T follicular helper cell (primary cell): ENCODE data around the gene CEP104.

Experiments used
- DNase-seq: peaks from one replicate; pipeline ENCODE4 v3.0.0-alpha.2; 2020; ENCODE audit warnings: low read depth

The CEP104 gene

GRCh38 chr1:3868464-3869006, 11.5 kb upstream of the CEP104 start:
- no peak for DNase-seq

- no peak for DNase-seq
Measured at GRCh38 chr1:3865606-3866160, 8.7 kb upstream of the CEP104 start.

- DNase-seq = no peak
Measured at GRCh38 chr1:3864884-3865283, 7.9 kb upstream of the CEP104 start.

- no peak for DNase-seq
Measured at GRCh38 chr1:3863231-3863935, 6.4 kb upstream of the CEP104 start.

- DNase-seq = no peak
Measured at GRCh38 chr1:3858231-3858981, 1.4 kb upstream of the CEP104 start.

- no peak for DNase-seq
Measured at GRCh38 chr1:3857791-3858129, 749 bp upstream of the CEP104 start.

- no peak for DNase-seq
Measured at GRCh38 chr1:3852711-3853485, 4.1 kb downstream of the CEP104 start.

GRCh38 chr1:3852091-3852490, 4.9 kb downstream of the CEP104 start:
- no peak for DNase-seq

- DNase-seq = no peak
Measured at GRCh38 chr1:3851292-3851691, 5.7 kb downstream of the CEP104 start.

- DNase-seq = no peak
Measured at GRCh38 chr1:3850857-3851256, 6.2 kb downstream of the CEP104 start.

GRCh38 chr1:3847081-3847480, 9.9 kb downstream of the CEP104 start:
- DNase-seq = no peak

GRCh38 chr1:3846541-3846940, 10.5 kb downstream of the CEP104 start:
- DNase-seq = no peak

- no peak for DNase-seq
Measured at GRCh38 chr1:3842912-3843311, 14.1 kb downstream of the CEP104 start.

- DNase-seq = no peak
Measured at GRCh38 chr1:3841491-3841890, 15.5 kb downstream of the CEP104 start.

- no peak for DNase-seq
Measured at GRCh38 chr1:3838788-3839187, 18.2 kb downstream of the CEP104 start.

GRCh38 chr1:3837685-3838084, 19.3 kb downstream of the CEP104 start:
- DNase-seq = no peak

GRCh38 chr1:3837200-3837599, 19.8 kb downstream of the CEP104 start:
- no peak for DNase-seq

- no peak for DNase-seq
Measured at GRCh38 chr1:3836421-3836820, 20.6 kb downstream of the CEP104 start.

GRCh38 chr1:3834701-3835100, 22.3 kb downstream of the CEP104 start:
- DNase-seq = no peak

GRCh38 chr1:3831689-3832088, 25.3 kb downstream of the CEP104 start:
- DNase-seq = no peak

- no peak for DNase-seq
Measured at GRCh38 chr1:3828391-3828790, 28.6 kb downstream of the CEP104 start.

GRCh38 chr1:3827813-3828307, 29.2 kb downstream of the CEP104 start:
- no peak for DNase-seq
